HEK293 (cell line): ENCODE data around the gene DMAC2.

Source experiments
- BCL11B ChIP-seq: fragments of 450-650 bp; formaldehyde crosslinking; IDR thresholded peaks from 2 replicates; pipeline ENCODE4 v1.5.1; 2016; ENCODE audit warnings: low read depth, missing biosample characterization, missing genetic modification characterization
- IKZF3 ChIP-seq: fragments of 450-650 bp; IDR thresholded peaks from 2 replicates; pipeline ENCODE4 v1.5.0; 2018; ENCODE audit warnings: missing biosample characterization, mild to moderate bottlenecking, missing genetic modification characterization, moderate library complexity
- PRDM10 ChIP-seq: fragments of 450-650 bp; formaldehyde crosslinking; IDR thresholded peaks from 2 replicates; pipeline ENCODE4 v1.5.1; 2016; ENCODE audit warnings: missing biosample characterization, missing genetic modification characterization
- REST ChIP-seq: fragments of 450-650 bp; formaldehyde crosslinking; IDR thresholded peaks from 2 replicates; pipeline ENCODE4 v1.5.1; 2016; ENCODE audit warnings: missing biosample characterization, missing genetic modification characterization
- SP7 ChIP-seq: fragments of 450-650 bp; formaldehyde crosslinking; IDR thresholded peaks from 2 replicates; pipeline ENCODE4 v1.5.1; 2016; ENCODE audit warnings: missing biosample characterization, missing genetic modification characterization
- YY1 ChIP-seq: fragments of 450-650 bp; formaldehyde crosslinking; IDR thresholded peaks from 2 replicates; pipeline ENCODE4 v1.5.1; 2018; ENCODE audit warnings: missing biosample characterization, missing genetic modification characterization
- ZBTB10 ChIP-seq: fragments of 450-650 bp; formaldehyde crosslinking; IDR thresholded peaks from 2 replicates; pipeline ENCODE4 v1.5.1; 2016; ENCODE audit warnings: missing biosample characterization, missing genetic modification characterization
- ZBTB6 ChIP-seq: fragments of 450-650 bp; formaldehyde crosslinking; IDR thresholded peaks from 2 replicates; pipeline ENCODE4 v1.5.1; 2017; ENCODE audit warnings: missing biosample characterization, missing genetic modification characterization
- ZFP3 ChIP-seq: fragments of 450-650 bp; formaldehyde crosslinking; IDR thresholded peaks from 2 replicates; pipeline ENCODE4 v1.5.1; 2016; ENCODE audit warnings: low read depth, missing biosample characterization, missing genetic modification characterization
- ZNF529 ChIP-seq: fragments of 450-650 bp; formaldehyde crosslinking; IDR thresholded peaks from 2 replicates; pipeline ENCODE4 v1.5.1; 2017; ENCODE audit warnings: missing genetic modification characterization, missing biosample characterization; ENCODE audit not compliant: insufficient replicate concordance
- ZNF571 ChIP-seq: fragments of 450-650 bp; formaldehyde crosslinking; IDR thresholded peaks from 2 replicates; pipeline ENCODE4 v1.5.0; 2017; ENCODE audit warnings: missing biosample characterization, missing genetic modification characterization
- ZNF670 ChIP-seq: fragments of 450-650 bp; formaldehyde crosslinking; IDR thresholded peaks from 2 replicates; pipeline ENCODE4 v1.5.1; 2016; ENCODE audit warnings: missing biosample characterization, missing genetic modification characterization, low read depth
- ZNF692 ChIP-seq: fragments of 450-650 bp; formaldehyde crosslinking; IDR thresholded peaks from 2 replicates; pipeline ENCODE4 v1.5.1; 2016; ENCODE audit warnings: missing biosample characterization, missing genetic modification characterization

Gene DMAC2

GRCh38 chr19:41445575-41445974, 5.9 kb upstream of the DMAC2 start (continued):
- TF ChIP-seq REST (tag by site-specific recombination): no peak
- no peak for TF ChIP-seq ZBTB10 (tag by site-specific recombination)
- TF ChIP-seq SP7 (tag by site-specific recombination): no peak
- no peak for TF ChIP-seq ZFP3 (tag by site-specific recombination)
- TF ChIP-seq ZNF529 (tag by site-specific recombination): no peak
- TF ChIP-seq IKZF3 (tag by site-specific recombination): no peak
- no peak for TF ChIP-seq ZBTB6 (tag by site-specific recombination)
- TF ChIP-seq YY1 (tag by site-specific recombination): no peak
- TF ChIP-seq ZNF571 (tag by site-specific recombination): no peak
- TF ChIP-seq PRDM10: no peak
- TF ChIP-seq BCL11B (tag by site-specific recombination): no peak
- TF ChIP-seq ZNF692 (tag by site-specific recombination): no peak
- TF ChIP-seq ZNF670 (tag by site-specific recombination): no peak
